HEK293 (cell line): ENCODE measurements around the gene HOXC5.

ENCODE experiments used
- CTCF ChIA-PET: fragments of 350-600 bp; formaldehyde crosslinking; extraction: SDS; loops from one replicate; lab custom pipeline; 2021; ENCODE audit warnings: antibody characterized with exemption; lab: Yijun Ruan, JAX
- POLR2A ChIA-PET: fragments of 300-600 bp; formaldehyde crosslinking; extraction: SDS; loops from one replicate; lab custom pipeline; 2020; ENCODE audit warnings: antibody characterized with exemption, inconsistent platforms; lab: Yijun Ruan, JAX
- H3K27ac ChIP-seq: fragments of 200-500 bp; sonication (Bioruptor generic); 2 replicates; pipeline ENCODE4 v1.5.1; 2014; ENCODE audit warnings: low read depth, low read length, control low read depth, inconsistent platforms; ENCODE audit errors: extremely low read depth
- H3K36me3 ChIP-seq, 2 experiments: fragments of 200-500 bp in 1 of 2; sonication (Bioruptor generic) in 1 of 2; 1 replicate in 1 of 2; 2 replicates in 1 of 2; pipeline ENCODE4 v1.5.1; 2014 to 2017; ENCODE audit warnings: inconsistent platforms in 2 of 2, low read length in 2 of 2; ENCODE audit not compliant: control insufficient read depth in 2 of 2, insufficient read depth in 1 of 2
- H3K4me1 ChIP-seq: fragments of 200-500 bp; sonication (Bioruptor generic); 2 replicates; pipeline ENCODE4 v1.5.1; 2014; ENCODE audit warnings: mild to moderate bottlenecking, low read length, inconsistent platforms; ENCODE audit not compliant: control insufficient read depth, insufficient read depth
- H3K4me3 ChIP-seq: 2 replicates; pipeline ENCODE4 v1.5.1; 2011; ENCODE audit warnings: low read depth, mild to moderate bottlenecking, control low read depth, low read length, moderate library complexity
- H3K9me3 ChIP-seq: fragments of 200-500 bp; sonication (Bioruptor generic); 2 replicates; pipeline ENCODE4 v1.5.1; 2014; ENCODE audit warnings: low read depth, low read length, inconsistent platforms; ENCODE audit not compliant: control insufficient read depth, insufficient read depth
- BCL11A ChIP-seq: fragments of 450-650 bp; formaldehyde crosslinking; IDR thresholded peaks from 2 replicates; pipeline ENCODE4 v1.5.1; 2016; ENCODE audit warnings: low read depth, missing biosample characterization, missing genetic modification characterization
- BCL11B ChIP-seq: fragments of 450-650 bp; formaldehyde crosslinking; IDR thresholded peaks from 2 replicates; pipeline ENCODE4 v1.5.1; 2016; ENCODE audit warnings: low read depth, missing biosample characterization, missing genetic modification characterization
- CTCF ChIP-seq: fragments of 450-650 bp; formaldehyde crosslinking; IDR thresholded peaks from 2 replicates; pipeline ENCODE4 v1.5.1; 2016; ENCODE audit warnings: missing biosample characterization, missing genetic modification characterization
- GFI1B ChIP-seq: fragments of 450-650 bp; formaldehyde crosslinking; IDR thresholded peaks from 2 replicates; pipeline ENCODE4 v1.5.1; 2016; ENCODE audit warnings: missing biosample characterization, missing genetic modification characterization
- GLIS1 ChIP-seq: fragments of 450-650 bp; formaldehyde crosslinking; IDR thresholded peaks from 2 replicates; pipeline ENCODE4 v1.5.1; 2016; ENCODE audit warnings: missing biosample characterization, missing genetic modification characterization
- RBAK ChIP-seq: fragments of 450-650 bp; formaldehyde crosslinking; IDR thresholded peaks from 2 replicates; pipeline ENCODE4 v1.5.1; 2016; ENCODE audit warnings: missing biosample characterization, missing genetic modification characterization
- SP2 ChIP-seq: fragments of 450-650 bp; formaldehyde crosslinking; IDR thresholded peaks from 2 replicates; pipeline ENCODE4 v1.5.1; 2016; ENCODE audit warnings: missing biosample characterization, missing genetic modification characterization
- SP3 ChIP-seq: fragments of 450-650 bp; formaldehyde crosslinking; IDR thresholded peaks from 2 replicates; pipeline ENCODE4 v1.5.1; 2016; ENCODE audit warnings: missing biosample characterization, missing genetic modification characterization
- TCF7L2 ChIP-seq: IDR thresholded peaks from 2 replicates; pipeline ENCODE4 v1.6.1; 2011; ENCODE audit warnings: low read depth, mild to moderate bottlenecking, inconsistent platforms, low read length, moderate library complexity, borderline replicate concordance
- ZBTB11 ChIP-seq: fragments of 450-650 bp; formaldehyde crosslinking; conservative IDR thresholded peaks from 2 replicates; pipeline ENCODE4 v1.5.1; 2016; ENCODE audit warnings: low read depth, missing biosample characterization, missing genetic modification characterization
- ZBTB20 ChIP-seq: fragments of 450-650 bp; formaldehyde crosslinking; IDR thresholded peaks from 2 replicates; pipeline ENCODE4 v1.5.1; 2016; ENCODE audit warnings: missing biosample characterization, missing genetic modification characterization
- ZBTB44 ChIP-seq: fragments of 450-650 bp; IDR thresholded peaks from 2 replicates; pipeline ENCODE4 v1.5.1; 2018; ENCODE audit warnings: missing biosample characterization, mild to moderate bottlenecking, missing genetic modification characterization
- ZBTB8A ChIP-seq: fragments of 450-650 bp; formaldehyde crosslinking; IDR thresholded peaks from 2 replicates; pipeline ENCODE4 v1.5.1; 2016; ENCODE audit warnings: missing biosample characterization, missing genetic modification characterization
- ZFP41 ChIP-seq: fragments of 450-650 bp; formaldehyde crosslinking; IDR thresholded peaks from 2 replicates; pipeline ENCODE4 v1.5.1; 2016; ENCODE audit warnings: missing biosample characterization, missing genetic modification characterization, borderline replicate concordance
- ZNF184 ChIP-seq: fragments of 450-650 bp; IDR thresholded peaks from 2 replicates; pipeline ENCODE4 v1.5.1; 2018; ENCODE audit warnings: missing biosample characterization, mild to moderate bottlenecking, missing genetic modification characterization
- ZNF391 ChIP-seq: fragments of 450-650 bp; formaldehyde crosslinking; IDR thresholded peaks from 2 replicates; pipeline ENCODE4 v1.5.1; 2016; ENCODE audit warnings: low read depth, missing biosample characterization, missing genetic modification characterization, borderline replicate concordance
- ZNF423 ChIP-seq: fragments of 450-650 bp; formaldehyde crosslinking; IDR thresholded peaks from 2 replicates; pipeline ENCODE4 v1.5.1; 2016; ENCODE audit warnings: missing biosample characterization, missing genetic modification characterization
- ZNF555 ChIP-seq: fragments of 450-650 bp; formaldehyde crosslinking; conservative IDR thresholded peaks from 2 replicates; pipeline ENCODE4 v1.5.1; 2017; ENCODE audit warnings: missing biosample characterization, mild to moderate bottlenecking, missing genetic modification characterization, inconsistent platforms
- ZNF561 ChIP-seq: fragments of 450-650 bp; IDR thresholded peaks from 2 replicates; pipeline ENCODE4 v1.5.1; 2018; ENCODE audit warnings: missing biosample characterization, missing genetic modification characterization, borderline replicate concordance
- ZNF660 ChIP-seq: fragments of 450-650 bp; IDR thresholded peaks from 2 replicates; pipeline ENCODE4 v1.5.1; 2018; ENCODE audit warnings: missing biosample characterization, mild to moderate bottlenecking, missing genetic modification characterization
- ZNF76 ChIP-seq: fragments of 450-650 bp; formaldehyde crosslinking; IDR thresholded peaks from 2 replicates; pipeline ENCODE4; 2016; ENCODE audit warnings: low read depth, missing biosample characterization, missing genetic modification characterization, borderline replicate concordance

HOXC5 gene

GRCh38 chr12:54004841-54005530, 27.9 kb upstream of the HOXC5 start (continued):
- no peak for TF ChIP-seq SP2 (tag by site-specific recombination)

GRCh38 chr12:54005531-54005852, 27.4 kb upstream of the HOXC5 start:
- CTCF ChIA-PET, result interaction anchor here (0.6 to 7.9 kb wide), 22 partner anchors 10 to 353 kb away, joined by 3 to 111 read pairs (median 6); partner anchors contain the start of genes HOXC10, HOXC5, HOXC6 and SMUG1

GRCh38 chr12:54005853-54006558, 26.8 kb upstream of the HOXC5 start:
- Histone ChIP-seq H3K27ac (peak overlapping the region; percentile 45; the same call in 1 of the 2 replicates), H3K36me3 (peaks cover 8 to 15% of the 10 kb centered on the region in 2 experiments; a peak in 2 of 3 replicates), H3K4me3 (no peak overlapping the region), H3K4me1 (peaks cover 40% of the 10 kb centered on the region), H3K9me3 (no peaks in the 10 kb centered on the region)
- CTCF ChIA-PET, result interaction anchor here (0.6 to 7.9 kb wide), 27 partner anchors 10 to 353 kb away, joined by 3 to 111 read pairs (median 7); partner anchors contain the start of genes HOXC10, HOXC5, HOXC6 and SMUG1
- POLR2A ChIA-PET, result no interaction called here
- TF ChIP-seq ZNF423 (tag by site-specific recombination) (0 out of 2 replicates have a peak, but pooled peaks have one; percentile 33), BCL11A (peak; percentile 70; the same call in 1 of the 2 replicates), TCF7L2 (no peak), BCL11B (peak; percentile 91; the same call in 1 of the 2 replicates), ZNF555 (tag by site-specific recombination) (no peak), ZFP41 (no peak), ZBTB44 (peak; percentile 59), CTCF (tag by site-specific recombination) (peak; percentile 88), ZNF76 (tag by site-specific recombination) (0 out of 2 replicates have a peak, but pooled peaks have one; percentile 16), ZBTB20 (tag by site-specific recombination) (peak; percentile 51; the same call in 1 of the 2 replicates), ZNF184 (tag by site-specific recombination) (0 out of 2 replicates have a peak, but pooled peaks have one; percentile 62), ZNF561 (tag by site-specific recombination) (no peak), SP3 (tag by site-specific recombination) (peak; percentile 14; the same call in 1 of the 2 replicates), ZBTB8A (tag by site-specific recombination) (peak; percentile 79), RBAK (tag by site-specific recombination) (no peak), ZNF391 (tag by site-specific recombination) (no peak; the same call in 1 of the 2 replicates), ZNF660 (tag by site-specific recombination) (peak; percentile 91), GLIS1 (tag by site-specific recombination) (peak; percentile 37; the same call in 1 of the 2 replicates)

More at GRCh38 chr12:54005531-54005852, 27.4 kb upstream of the HOXC5 start:
- TF ChIP-seq GFI1B (tag by site-specific recombination) (no peak), ZBTB11 (peak; percentile 31; the same call in 1 of the 2 replicates)
- Histone ChIP-seq H3K4me3 (no peak overlapping the region), H3K4me1 (peaks cover 37% of the 10 kb centered on the region), H3K36me3 (peaks cover 8 to 15% of the 10 kb centered on the region in 2 experiments; a peak in 2 of 3 replicates), H3K9me3 (no peaks in the 10 kb centered on the region), H3K27ac (no peak overlapping the region)
- POLR2A ChIA-PET, result no interaction called here
